ENCODE measurements around the gene AFG1L. TPM values are rescaled to one million over a fixed set of nuclear protein-coding genes. Genes with fewer than 3 reads are reported as not detected.

Gene AFG1L
- total RNA-seq, 1 experiment from 2014 or later: 7.9 TPM

GRCh38 chr6:108366236-108366635, 71.4 kb downstream of the AFG1L start:
- no peaks in the 10 kb centered on the region for H3K36me3 Mint-ChIP-seq
- H3K27me3 Mint-ChIP-seq (ENCODE audit: low read depth): no peaks in the 10 kb centered on the region
- H3K4me3 Mint-ChIP-seq: no peak overlapping the region
- H3K27ac Mint-ChIP-seq: no peak overlapping the region
- DNase-seq (ENCODE audit: low spot score) (no peak), ATAC-seq (no peak)
- TF ChIP-seq GTF2I (CRISPR knock-in tag; conservative IDR thresholded peaks at IDR 0.05) (no peak), ZNF425 (CRISPR knock-in tag; conservative IDR thresholded peaks at IDR 0.05) (no peak), E2F4 (CRISPR knock-in tag; IDR thresholded peaks at IDR 0.05; ENCODE audit: borderline replicate concordance, low read depth) (no peak), FOXP4 (CRISPR knock-in tag; IDR thresholded peaks at IDR 0.05) (no peak), SMAD4 (CRISPR knock-in tag; IDR thresholded peaks at IDR 0.05) (no peak), ZNF263 (CRISPR knock-in tag; IDR thresholded peaks at IDR 0.05; ENCODE audit: low read depth) (no peak), GABPB1 (CRISPR knock-in tag; IDR thresholded peaks at IDR 0.05) (no peak), RORB (CRISPR knock-in tag; IDR thresholded peaks at IDR 0.05) (no peak), FOXK1 (CRISPR knock-in tag; IDR thresholded peaks at IDR 0.05) (no peak), IRF1 (CRISPR knock-in tag; IDR thresholded peaks at IDR 0.05) (no peak), ZNF281 (CRISPR knock-in tag; IDR thresholded peaks at IDR 0.05) (no peak), TEAD4 (CRISPR knock-in tag; IDR thresholded peaks at IDR 0.05) (no peak), ZNF671 (CRISPR knock-in tag; IDR thresholded peaks at IDR 0.05) (no peak), CDX4 (CRISPR knock-in tag; IDR thresholded peaks at IDR 0.05; ENCODE audit: borderline replicate concordance) (no peak), AR (CRISPR knock-in tag; IDR thresholded peaks at IDR 0.05) (no peak), USF1 (CRISPR knock-in tag; IDR thresholded peaks at IDR 0.05) (no peak), SOX15 (CRISPR knock-in tag; IDR thresholded peaks at IDR 0.05) (no peak), ZNF232 (CRISPR knock-in tag; IDR thresholded peaks at IDR 0.05) (no peak), ESRRA (CRISPR knock-in tag; IDR thresholded peaks at IDR 0.05; ENCODE audit: borderline replicate concordance) (no peak)
- H3K9me3 Mint-ChIP-seq: no peaks in the 10 kb centered on the region
- ChIA-PET CTCF (interaction anchor here (1.4 kb wide), 1 partner anchor 191 kb away, joined by 3 read pairs; no protein-coding TSS in a partner anchor), POLR2A (no interaction called here)
- peaks cover 11% of the 10 kb centered on the region for H3K4me1 Mint-ChIP-seq
